GOT3 (cell line): Measurements from ENCODE around the gene INAVA.

Experiments
- DNase-seq: peaks from one replicate; lab custom pipeline; 2025; ENCODE audit warnings: mixed read lengths; lab: John Stamatoyannopoulos, UW

INAVA gene

GRCh38 chr1:200877010-200877409, 17.7 kb upstream of the INAVA start:
- DNase-seq = no peak

- no peak for DNase-seq
Observed at GRCh38 chr1:200877839-200878551, 16.7 kb upstream of the INAVA start.

DNA sequence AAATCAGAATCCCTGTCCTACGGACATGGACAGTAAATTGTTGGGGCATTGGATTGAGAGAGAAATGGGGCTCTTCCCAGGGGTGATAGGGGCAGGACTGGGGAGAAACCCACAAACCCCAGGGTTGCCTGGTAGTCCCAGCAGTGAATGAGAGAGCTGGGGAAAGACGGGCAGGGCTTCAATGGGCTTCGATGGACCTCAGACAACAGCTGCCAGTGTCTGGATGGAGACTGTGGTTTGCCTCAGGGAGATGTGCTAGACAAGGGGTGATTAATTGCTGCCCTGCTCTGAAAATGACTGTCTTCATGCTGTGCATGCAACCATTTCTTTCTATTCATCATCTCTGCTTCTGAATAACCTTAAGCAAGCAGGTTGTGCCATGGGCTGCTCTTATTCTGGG, 14.5 kb upstream of the INAVA start:
- DNase-seq = no peak

DNA sequence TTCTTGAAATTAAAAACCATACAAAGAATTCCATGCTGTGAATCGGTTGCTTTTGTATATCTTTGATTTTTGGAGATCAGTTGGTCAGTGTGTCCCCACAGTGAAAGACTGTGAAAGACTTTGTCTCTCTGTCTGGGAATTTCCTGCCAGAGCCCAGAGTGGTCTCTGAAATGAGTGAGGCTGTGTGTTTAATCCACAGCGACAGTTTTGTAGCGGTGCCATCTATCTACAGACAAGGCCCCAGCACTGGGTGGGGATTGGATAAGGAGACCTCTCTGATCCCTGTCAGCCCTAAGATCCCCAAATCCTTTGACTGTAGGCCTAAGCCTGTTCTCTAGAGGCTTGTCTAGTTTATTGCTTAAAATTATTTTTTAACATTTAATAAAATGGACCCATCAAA, 11.6 kb upstream of the INAVA start:
- DNase-seq = no peak

DNA sequence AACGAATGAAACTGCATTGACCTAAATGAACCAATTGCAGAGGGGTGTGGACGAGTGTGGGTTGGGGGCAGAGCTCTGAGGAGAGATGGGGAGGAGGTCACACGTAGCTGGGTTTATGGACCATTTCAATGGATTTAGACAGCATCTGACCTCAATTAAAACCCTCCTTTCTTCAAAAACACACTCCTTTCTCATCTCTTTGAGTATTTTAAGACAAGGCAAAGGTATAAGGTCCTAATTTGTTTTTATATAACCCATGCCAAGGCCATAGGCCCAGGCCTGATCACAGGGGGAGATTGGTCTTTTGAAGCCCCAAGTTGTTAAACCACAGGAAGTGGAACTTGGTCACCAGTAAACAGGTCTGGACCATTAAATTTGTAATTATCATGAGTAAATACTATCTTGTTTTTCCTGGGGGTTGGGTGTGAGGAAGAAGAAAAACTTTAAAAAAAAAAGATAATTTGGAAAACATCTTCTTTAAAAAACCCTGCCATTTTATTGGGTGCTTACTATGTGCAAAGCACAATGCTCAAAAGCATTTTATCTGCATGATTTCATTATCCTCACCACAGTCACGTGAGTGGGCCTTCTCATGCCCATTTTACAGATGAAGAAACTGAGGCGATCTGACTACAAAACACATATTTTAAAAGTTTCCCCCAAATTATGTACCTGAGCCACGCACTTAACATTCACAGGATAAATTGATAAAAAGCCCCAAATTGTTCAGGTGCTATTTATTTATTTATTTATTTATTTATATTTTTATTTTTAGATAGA, 8.9 kb upstream of the INAVA start:
- DNase-seq = no peak

- DNase-seq = no peak
Observed at GRCh38 chr1:200886594-200886993, 8.1 kb upstream of the INAVA start.

GRCh38 chr1:200887036-200887435, 7.7 kb upstream of the INAVA start:
- no peak for DNase-seq

GRCh38 chr1:200887772-200888348, 6.8 kb upstream of the INAVA start:
- DNase-seq = no peak

DNA sequence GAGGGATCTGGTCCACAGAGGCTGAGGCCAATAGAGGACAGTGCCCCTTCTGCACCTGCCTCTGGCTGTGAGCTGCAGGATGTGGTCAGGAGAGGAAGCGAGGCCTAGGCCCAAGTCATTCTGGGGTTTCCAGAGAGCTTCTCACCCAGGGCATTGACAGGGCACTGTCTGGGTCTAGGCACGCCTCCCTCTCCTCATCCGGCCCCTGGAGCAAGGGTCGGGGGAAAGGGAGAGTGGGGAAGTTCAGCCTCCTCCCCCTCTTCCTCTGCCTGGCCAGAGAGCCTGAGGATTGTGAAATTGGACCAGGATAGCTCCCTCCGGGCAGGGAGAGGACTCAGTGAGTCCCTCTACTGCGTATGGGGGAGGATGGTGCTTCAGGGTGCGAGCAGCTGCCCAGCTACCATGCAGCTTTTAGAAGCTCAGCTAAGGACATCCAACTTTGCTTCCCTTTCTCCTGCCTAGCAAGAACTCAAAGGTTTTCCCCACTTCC, 6.3 kb upstream of the INAVA start:
- no peak for DNase-seq

GRCh38 chr1:200889571-200889970, 5.1 kb upstream of the INAVA start:
- no peak for DNase-seq

GRCh38 chr1:200890027-200890426, 4.7 kb upstream of the INAVA start:
- no peak for DNase-seq

DNA sequence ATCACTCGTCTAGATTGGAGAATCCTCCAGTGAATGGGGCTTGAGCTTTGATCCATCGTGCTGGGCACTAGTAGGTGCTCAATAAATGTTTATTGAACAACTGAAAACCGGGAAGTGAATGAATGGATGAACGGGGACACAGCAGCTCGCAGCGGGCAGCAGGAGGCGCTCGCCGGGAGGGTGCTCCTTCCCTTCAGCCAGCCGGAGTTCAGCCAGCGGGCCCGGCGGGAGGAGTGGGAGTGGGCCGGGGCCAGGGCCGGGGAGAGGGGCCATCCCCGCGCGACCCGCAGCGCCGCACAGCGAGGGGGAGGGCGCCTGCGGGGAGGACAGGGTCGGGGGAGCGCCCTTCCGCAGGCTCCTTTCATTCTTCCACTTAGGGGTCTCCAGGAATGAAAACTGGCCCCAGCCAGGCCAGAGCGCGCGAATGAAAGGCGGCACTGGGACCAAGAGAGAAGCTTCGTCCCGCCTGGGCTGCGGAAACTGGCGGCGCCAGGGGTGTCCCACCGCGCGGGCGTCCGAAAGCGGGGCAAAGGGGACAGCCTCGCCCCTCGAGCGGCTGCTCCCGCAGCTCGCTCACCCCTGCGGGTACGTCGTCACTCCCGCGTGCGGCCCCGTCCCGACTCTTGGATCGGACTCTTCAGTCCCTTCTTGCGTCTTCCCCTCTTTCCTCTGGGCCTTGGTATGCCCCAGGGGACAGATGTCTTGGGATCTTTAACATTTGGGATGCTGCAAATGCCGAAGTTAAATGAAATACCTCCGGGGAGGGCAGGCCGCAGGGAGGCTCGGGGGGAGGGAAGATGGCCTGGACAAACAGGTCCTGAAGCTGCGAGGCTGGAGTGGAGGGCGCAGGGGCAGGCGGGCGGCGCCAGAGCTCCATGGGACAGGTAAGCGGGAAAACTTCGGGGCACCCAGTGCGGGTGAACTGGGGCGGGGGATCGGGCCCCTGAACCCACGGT, 3.6 kb upstream of the INAVA start:
- DNase-seq = peak; percentile 96

DNA sequence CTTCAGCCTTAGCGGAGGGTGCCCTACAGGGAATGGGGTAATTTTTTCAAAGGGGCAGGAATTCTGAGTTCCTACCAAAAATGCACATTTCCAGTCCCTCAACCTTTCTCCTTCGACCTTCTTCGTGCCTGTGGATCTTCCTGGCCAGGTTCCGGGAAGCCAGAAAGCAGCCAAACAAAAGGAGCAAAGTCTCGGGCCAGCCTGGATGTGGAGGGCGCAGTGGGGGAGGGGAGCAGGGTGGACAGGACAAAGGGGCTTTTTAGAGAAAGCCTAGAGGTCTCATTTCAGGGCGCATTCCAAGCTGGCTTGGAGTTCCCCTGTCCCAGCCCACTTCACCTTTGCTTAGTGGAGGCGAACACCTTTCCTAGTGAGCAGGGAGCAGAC, 2.9 kb upstream of the INAVA start:
- DNase-seq = no peak

DNA sequence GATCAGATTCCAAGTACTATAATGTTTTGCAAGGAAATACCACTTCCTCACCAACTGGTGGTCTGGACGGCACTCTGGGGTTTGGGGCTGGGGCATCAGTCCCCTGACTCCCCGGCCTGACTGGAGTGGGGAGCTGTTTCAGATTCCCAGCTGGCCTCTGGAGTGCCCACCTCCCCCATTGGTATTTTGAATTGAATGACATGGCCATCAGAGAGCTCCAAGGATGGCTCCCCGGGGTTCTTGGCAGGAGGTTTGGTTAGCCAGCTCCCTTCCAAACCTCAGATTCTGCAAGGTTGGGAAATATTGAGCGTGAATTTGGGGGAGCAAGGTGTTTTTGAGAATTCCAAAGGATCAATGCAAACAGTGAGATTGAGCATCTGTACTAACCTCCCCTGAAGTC, 2.2 kb upstream of the INAVA start:
- no peak for DNase-seq

DNA sequence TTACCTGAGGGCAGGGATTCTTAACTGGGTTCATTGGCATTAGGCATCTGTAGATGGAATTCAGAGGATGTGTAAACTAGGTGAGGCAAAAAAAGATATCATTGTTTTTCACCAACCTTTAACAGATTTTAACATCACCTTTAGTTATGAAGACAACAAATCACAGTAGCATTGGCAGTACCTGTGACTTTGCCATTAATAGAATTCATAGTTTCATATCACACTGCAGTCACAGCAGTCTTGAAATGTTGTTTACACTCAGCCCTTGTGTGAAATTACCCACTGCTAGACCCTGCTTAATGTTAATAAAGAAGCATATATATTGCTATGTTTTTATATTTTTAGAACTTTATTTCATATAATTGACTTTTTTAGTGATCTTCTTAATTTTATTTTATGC, 1.7 kb upstream of the INAVA start:
- no peak for DNase-seq

- no peak for DNase-seq
Observed at GRCh38 chr1:200893411-200893901, 1.2 kb upstream of the INAVA start.

GRCh38 chr1:200895443-200895789, 716 bp downstream of the INAVA start:
- no peak for DNase-seq

GRCh38 chr1:200895801-200896530, 1.3 kb downstream of the INAVA start:
- DNase-seq = no peak

DNA sequence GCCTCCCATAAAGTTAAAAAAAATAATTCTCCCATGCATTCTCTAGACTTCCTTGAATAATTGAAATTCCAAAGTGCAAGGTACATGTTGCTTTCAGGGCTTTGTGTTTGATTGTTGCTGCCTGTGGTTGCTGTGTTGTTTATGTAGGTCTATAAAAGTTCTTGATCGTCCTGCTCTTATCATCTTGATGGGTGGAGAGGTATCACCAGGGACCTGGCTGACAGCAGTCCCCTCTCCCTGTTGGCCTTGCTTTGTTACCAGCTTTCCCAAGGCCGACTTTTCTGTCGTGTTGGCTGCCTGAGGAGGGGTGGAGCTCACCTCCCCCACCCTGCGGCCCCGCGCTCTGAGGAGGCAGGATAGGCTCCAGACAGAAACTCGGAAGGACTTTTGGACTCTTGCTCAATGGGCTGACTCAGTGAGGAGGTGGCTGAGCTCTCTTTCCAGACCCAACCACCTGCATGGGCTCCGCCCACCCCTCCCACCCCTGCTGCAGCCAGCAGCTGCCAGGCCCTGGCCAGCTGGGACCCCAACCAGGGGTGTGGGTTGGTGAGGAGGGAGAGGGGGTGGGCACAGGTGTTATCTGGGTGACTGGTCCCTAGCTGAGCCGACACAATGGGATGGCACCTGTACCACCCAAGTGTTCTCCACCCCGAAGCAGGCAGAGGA, 2.0 kb downstream of the INAVA start:
- no peak for DNase-seq

GRCh38 chr1:200897259-200897658, 2.6 kb downstream of the INAVA start:
- no peak for DNase-seq

GRCh38 chr1:200899015-200899386, 4.3 kb downstream of the INAVA start:
- DNase-seq = no peak
